ENCODE measurements around the gene MLLT3.

Gene MLLT3

DNA sequence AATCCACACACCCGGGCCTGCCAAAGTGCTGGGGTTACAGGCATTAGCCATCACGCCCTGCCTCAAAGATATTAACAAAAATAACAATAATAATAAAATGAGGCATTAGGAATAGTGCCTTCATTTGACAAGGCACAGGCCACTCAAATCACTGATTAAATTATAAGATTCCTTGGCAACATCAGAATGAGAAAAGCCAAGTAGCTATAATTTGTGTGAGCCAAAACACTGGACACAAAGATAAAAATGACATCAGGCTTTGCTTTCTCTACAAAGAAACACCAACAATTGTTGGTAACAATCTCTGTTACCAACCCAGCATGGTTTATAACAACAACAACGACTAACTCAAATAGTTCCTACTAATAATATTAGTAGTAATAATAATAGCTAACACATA, 73.2 kb downstream of the MLLT3 start:
- no peak overlapping the region for H3K4me3 ChIP-seq (ENCODE audit: control insufficient read depth, low read depth, low read length)
- no peak for DNase-seq (ENCODE audit: low read depth)
- TF ChIP-seq, protein P1, sequence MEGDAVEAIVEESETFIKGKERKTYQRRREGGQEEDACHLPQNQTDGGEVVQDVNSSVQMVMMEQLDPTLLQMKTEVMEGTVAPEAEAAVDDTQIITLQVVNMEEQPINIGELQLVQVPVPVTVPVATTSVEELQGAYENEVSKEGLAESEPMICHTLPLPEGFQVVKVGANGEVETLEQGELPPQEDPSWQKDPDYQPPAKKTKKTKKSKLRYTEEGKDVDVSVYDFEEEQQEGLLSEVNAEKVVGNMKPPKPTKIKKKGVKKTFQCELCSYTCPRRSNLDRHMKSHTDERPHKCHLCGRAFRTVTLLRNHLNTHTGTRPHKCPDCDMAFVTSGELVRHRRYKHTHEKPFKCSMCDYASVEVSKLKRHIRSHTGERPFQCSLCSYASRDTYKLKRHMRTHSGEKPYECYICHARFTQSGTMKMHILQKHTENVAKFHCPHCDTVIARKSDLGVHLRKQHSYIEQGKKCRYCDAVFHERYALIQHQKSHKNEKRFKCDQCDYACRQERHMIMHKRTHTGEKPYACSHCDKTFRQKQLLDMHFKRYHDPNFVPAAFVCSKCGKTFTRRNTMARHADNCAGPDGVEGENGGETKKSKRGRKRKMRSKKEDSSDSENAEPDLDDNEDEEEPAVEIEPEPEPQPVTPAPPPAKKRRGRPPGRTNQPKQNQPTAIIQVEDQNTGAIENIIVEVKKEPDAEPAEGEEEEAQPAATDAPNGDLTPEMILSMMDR (conservative IDR thresholded peaks at IDR 0.05; ENCODE audit: control insufficient read depth, insufficient read depth, low read depth, low read length), result no peak

DNA sequence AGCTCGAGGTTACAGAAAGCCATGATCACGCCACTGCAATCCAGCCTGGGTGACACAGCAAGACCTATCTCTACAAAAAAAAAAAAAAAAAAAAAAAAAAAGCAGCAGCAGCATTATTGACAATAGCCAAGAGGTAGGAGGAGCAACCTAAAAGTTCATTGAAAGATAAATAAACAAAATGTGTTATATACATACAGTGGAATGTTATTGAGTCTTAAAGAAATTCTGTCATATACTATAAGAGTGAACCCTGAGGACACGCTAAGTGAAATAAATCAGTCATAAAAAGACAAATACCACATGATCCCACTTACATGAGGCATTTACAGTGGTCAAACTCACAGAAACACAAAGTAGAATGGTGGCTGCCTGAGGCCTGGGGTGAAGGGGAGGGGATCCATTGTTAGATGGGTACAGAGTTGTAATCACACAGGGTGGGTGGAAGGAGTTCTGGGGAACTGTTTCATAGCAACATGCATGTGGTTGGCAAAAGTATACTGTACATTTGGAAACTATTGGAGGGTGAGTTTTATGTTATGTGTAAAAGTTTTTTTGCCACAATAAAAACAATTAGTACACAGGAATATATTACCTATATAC, 77.2 kb downstream of the MLLT3 start:
- TF ChIP-seq, protein P1 (conservative IDR thresholded peaks at IDR 0.05; ENCODE audit: control insufficient read depth, insufficient read depth, low read depth, low read length), result no peak
- no peak overlapping the region for H3K4me3 ChIP-seq (ENCODE audit: control insufficient read depth, low read depth, low read length)
- DNase-seq (ENCODE audit: low read depth), result no peak

DNA sequence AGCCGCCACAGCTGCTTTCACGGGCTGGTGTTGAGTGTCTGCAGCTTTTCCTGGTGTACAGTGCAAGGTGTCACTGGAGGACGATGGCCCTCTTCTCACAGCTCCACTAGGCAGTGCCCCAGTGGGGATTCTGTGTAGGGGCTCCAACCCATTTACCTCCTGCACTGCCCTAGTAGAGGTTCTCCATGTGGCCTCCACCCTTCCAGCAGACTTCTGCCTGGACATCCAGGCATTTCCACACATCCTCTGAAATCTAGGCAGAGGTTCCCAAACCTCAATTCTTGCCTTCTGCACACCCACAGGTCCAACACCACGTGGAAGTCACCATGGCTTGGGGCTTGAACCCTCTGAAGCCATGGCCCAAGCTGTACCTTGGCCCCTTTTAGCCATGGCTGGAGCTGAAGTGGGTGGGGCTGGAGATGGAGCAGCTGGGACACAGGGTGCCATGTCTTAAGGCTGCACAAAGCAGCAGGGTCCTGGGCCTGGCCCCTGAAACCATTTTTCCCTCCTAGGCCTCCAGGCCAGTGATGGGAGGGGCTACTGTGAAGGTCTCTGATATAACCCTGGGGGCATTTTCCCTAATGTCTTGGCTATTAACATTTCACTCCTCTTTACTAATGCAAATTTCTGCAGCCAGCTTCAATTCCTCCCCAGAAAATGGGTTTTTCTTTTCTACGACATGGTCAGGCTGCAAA, 82.0 kb downstream of the MLLT3 start:
- no peak overlapping the region for H3K4me3 ChIP-seq (ENCODE audit: control insufficient read depth, low read depth, low read length)
- DNase-seq (ENCODE audit: low read depth), result no peak
- TF ChIP-seq, protein P1 (conservative IDR thresholded peaks at IDR 0.05; ENCODE audit: control insufficient read depth, insufficient read depth, low read depth, low read length), result no peak

DNA sequence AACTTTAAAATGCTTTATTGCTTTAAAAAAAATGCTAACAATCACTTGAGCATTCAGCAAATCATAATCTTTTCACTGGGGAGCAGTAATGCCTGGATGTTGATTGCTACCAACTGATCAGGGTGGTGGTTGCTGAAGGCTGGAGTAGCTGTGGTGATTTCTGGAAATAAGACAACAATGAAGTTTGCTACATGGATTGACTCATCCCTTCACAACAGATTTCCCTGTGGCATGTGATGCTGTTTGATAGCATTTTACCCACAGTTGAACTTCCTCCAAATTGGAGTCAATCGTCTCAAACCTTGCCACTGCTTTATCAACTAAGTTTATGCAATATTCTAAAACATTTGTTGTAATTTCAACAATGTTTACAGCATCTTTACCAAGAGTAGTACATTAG, 83.3 kb downstream of the MLLT3 start:
- peak; percentile 26 for DNase-seq (ENCODE audit: low read depth)
- no peak overlapping the region for H3K4me3 ChIP-seq (ENCODE audit: control insufficient read depth, low read depth, low read length)
- TF ChIP-seq, protein P1 (conservative IDR thresholded peaks at IDR 0.05; ENCODE audit: control insufficient read depth, insufficient read depth, low read depth, low read length), result no peak

DNA sequence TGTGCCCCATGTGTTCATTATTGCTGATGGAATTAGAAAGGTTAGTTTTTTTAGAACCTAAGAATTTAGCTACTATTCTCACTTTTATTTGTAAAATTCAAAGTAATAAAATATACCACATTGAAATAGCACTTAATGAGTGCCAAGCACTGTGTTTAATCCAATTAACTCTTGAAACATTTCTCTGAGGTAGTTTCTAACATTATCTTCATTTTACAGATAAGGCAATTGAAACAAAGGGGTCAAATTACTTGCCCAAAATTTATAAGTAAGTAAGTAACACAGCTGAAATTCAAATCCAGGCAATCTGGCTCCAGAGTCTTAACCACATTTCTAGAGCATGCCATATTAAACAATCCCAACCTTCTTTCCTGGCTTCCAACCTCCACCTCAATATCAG, 84.2 kb downstream of the MLLT3 start:
- TF ChIP-seq, protein P1 (conservative IDR thresholded peaks at IDR 0.05; ENCODE audit: control insufficient read depth, insufficient read depth, low read depth, low read length), result no peak
- no peak for DNase-seq (ENCODE audit: low read depth)
- no peak overlapping the region for H3K4me3 ChIP-seq (ENCODE audit: control insufficient read depth, low read depth, low read length)

DNA sequence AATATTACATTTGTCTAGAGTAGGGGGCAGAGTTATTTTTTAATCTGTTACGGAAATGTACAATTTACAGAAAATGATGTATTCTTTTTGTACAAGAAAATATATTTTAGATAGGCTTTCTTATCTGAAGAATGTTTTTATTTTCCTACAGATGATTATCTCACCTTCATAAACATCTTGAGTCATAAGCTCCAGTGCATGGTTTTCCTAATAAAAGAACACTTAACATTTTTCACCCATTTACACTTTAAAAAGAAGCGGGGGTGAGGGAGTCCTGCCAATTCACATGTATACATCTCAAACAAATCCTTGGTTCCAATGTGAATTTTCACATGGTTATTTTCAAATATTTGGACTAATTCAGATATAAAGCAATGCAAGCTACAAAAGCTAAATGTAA, 85.0 kb downstream of the MLLT3 start:
- TF ChIP-seq, protein P1 (conservative IDR thresholded peaks at IDR 0.05; ENCODE audit: control insufficient read depth, insufficient read depth, low read depth, low read length), result no peak
- H3K4me3 ChIP-seq (ENCODE audit: control insufficient read depth, low read depth, low read length), result no peak overlapping the region
- no peak for DNase-seq (ENCODE audit: low read depth)

All from fibroblast of mammary gland (primary cell).